ENCODE results near the gene CTBS. TPM values are rescaled to one million over a fixed set of nuclear protein-coding genes. Genes with fewer than 3 reads are reported as not detected.
"Not testable (repeated sequence)": the region's sequence is repeated elsewhere in the genome, so short reads cannot be mapped to it uniquely, and the experiment has no call there.

Gene CTBS
- total RNA-seq, 2 experiments from 2014 or later = 10.6 to 12.6 TPM

DNA sequence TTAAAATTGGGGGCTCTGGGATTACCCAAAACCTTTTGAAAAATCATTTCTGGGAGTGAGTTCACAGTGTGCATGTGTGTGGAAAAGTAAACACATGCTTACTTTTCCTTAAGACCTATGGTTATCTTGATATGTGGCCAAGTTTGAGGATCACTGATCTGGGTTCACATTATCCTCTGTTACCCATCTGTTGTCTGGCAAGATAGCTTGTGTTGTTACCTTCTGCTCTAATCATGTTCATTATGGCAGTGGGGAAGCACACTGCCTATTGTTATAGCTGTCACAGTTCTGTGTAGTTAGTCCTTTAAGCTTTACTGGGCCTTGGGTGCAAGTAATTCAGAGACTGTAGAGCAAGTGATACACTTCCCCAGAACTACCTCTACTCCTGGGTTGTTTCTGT is 5.0 kb downstream of the CTBS start:
- Mint-ChIP-seq H3K27me3 (no peaks in the 10 kb centered on the region), H3K36me3 (peaks cover 49% of the 10 kb centered on the region), H3K4me1 (peaks cover 33% of the 10 kb centered on the region), H3K4me3 (no peak overlapping the region), H3K9me3 (peaks cover 6% of the 10 kb centered on the region), H3K27ac (no peak overlapping the region)
- DNase-seq = no peak

DNA sequence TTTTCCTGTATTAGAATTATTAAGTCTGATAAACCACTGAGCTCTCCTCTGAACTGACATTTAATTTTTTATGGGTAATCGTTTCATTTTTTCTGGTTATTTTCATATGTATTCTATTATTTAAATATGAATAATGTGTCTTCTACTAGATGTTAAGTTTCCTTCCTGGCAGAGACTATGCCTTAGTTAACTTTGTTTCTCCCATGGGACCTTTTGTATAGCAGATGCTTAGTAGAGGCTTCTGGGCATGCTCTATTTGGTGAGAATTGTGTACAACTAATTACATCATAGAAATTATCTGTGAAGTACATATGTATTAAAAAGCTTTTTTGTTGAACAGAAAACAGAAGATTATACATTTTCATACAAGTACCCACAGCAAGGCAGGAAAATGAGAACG is 23.4 kb downstream of the CTBS start:
- Mint-ChIP-seq H3K27ac (no peak overlapping the region), H3K27me3 (no peaks in the 10 kb centered on the region), H3K36me3 (peaks cover 5% of the 10 kb centered on the region), H3K9me3 (no peaks in the 10 kb centered on the region), H3K4me1 (peaks cover 3% of the 10 kb centered on the region), H3K4me3 (no peak overlapping the region)
- no peak for DNase-seq

DNA sequence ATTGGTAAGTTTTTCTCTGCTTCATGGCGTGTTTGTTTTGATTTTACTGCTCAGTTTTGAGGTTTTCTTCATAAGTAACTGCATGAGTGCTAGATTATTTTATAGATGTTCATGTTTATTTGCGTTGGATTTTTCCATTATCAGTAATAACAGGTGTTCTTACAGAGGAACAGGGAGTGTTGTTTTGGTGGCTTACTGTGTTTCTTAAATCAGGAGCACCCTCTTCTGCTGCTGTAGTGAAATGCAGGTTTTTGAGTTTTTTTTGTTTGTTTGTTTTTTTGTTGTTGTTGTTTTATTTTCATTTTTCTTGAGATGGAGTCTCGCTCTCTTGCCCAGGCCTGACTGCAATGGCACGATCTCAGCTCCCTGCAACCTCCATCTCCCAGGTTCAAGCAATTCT is 32.6 kb downstream of the CTBS start:
- DNase-seq = no peak
- no peaks in the 10 kb centered on the region for H3K27me3 Mint-ChIP-seq
- H3K27ac Mint-ChIP-seq = no peak overlapping the region
- H3K4me1 Mint-ChIP-seq = peaks cover 22% of the 10 kb centered on the region
- no peak overlapping the region for H3K4me3 Mint-ChIP-seq
- H3K9me3 Mint-ChIP-seq = no peaks in the 10 kb centered on the region
- peaks cover 9% of the 10 kb centered on the region for H3K36me3 Mint-ChIP-seq

DNA sequence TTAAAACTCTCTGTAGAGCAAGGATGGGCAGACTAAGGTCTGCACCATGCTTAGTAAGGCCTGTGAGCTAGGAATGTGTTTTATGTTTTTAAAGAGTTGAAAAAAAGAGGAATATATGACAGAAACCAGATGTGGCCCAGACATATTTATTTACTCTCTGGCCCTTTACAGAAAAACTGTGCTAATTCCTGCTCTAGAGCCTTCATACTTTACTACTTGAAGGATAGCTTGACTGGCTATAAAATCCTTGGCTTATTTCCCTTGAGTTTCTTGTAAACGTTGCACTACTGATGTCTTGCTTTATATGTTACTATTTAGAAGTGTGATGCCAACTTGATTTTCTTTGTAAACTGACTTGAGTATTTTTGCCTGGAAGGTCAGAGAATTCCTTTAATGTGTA is 33.5 kb downstream of the CTBS start:
- H3K27me3 Mint-ChIP-seq = no peaks in the 10 kb centered on the region
- peaks cover 21% of the 10 kb centered on the region for H3K4me1 Mint-ChIP-seq
- H3K27ac Mint-ChIP-seq = no peak overlapping the region
- H3K9me3 Mint-ChIP-seq = no peaks in the 10 kb centered on the region
- H3K36me3 Mint-ChIP-seq = peaks cover 8% of the 10 kb centered on the region
- DNase-seq = no peak
- H3K4me3 Mint-ChIP-seq = no peak overlapping the region

DNA sequence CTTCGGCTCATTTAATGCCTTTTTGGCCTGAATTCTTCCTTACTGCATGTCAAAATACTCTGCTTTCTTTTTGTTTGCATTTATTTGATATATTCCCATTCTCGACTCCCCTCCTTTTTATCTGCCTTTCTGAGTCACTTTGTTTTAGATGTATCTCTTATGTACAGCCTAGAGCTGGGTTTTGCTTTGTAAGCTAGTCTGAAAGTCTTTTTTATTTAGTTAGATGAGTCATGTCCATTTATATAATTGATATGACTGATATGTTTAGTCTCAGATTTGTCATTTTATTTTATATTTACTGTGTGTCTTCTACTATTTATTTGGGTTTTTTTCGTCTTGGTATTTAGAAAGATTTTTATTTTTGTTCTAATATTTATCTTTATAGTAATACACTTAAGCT is 34.3 kb downstream of the CTBS start:
- no peaks in the 10 kb centered on the region for H3K27me3 Mint-ChIP-seq

DNA sequence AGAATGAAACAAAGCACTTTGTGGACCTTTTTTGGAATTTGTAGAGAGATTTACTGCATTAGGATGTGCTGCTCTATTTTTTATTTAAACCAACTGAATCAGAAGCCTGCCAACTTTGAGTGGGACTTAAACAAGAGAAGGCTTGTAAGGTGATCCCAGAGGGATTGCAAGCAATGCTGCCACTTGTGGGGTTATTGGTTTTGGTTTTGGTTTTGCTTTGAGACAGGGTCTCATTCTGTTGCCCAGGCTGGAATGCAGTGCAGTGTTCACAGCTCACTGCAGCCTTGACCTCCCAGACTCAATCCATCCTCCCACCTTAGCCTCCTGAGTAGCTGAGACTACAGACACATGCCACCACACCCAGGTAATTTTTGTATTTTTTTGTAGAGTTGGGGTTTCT is 35.6 kb downstream of the CTBS start:
- Mint-ChIP-seq H3K4me1 (peaks cover 23% of the 10 kb centered on the region), H3K36me3 (peaks cover 8% of the 10 kb centered on the region), H3K4me3 (no peak overlapping the region), H3K27ac (no peak overlapping the region), H3K9me3 (no peaks in the 10 kb centered on the region), H3K27me3 (no peaks in the 10 kb centered on the region)
- DNase-seq = peak; percentile 6

More for the DNA sequence above, 34.3 kb downstream of the CTBS start:
- H3K9me3 Mint-ChIP-seq = no peaks in the 10 kb centered on the region
- H3K36me3 Mint-ChIP-seq = peaks cover 8% of the 10 kb centered on the region
- no peak overlapping the region for H3K4me3 Mint-ChIP-seq
- no peak for DNase-seq
- H3K4me1 Mint-ChIP-seq = peaks cover 23% of the 10 kb centered on the region
- no peak overlapping the region for H3K27ac Mint-ChIP-seq

DNA sequence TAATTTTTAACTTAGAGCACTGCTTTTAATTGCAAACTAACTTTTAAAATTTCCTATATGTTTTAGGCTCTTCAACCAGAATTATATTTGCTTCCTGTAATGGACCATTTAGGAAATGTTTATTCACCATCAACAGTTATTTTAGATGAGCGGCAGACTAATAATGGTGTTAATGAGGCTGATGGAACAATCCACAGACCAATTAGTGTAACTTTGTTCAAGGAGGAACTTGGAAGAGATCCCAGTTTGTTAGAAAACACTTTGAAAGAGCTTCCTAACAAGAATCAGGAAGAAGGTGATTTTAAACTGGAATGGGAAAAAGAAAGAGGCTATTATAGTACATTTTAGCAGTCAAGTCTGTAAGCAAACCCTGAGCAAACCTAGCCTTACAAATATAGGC is 48.5 kb downstream of the CTBS start:
- H3K4me1 Mint-ChIP-seq = no peaks in the 10 kb centered on the region
- no peak overlapping the region for H3K4me3 Mint-ChIP-seq
- no peaks in the 10 kb centered on the region for H3K9me3 Mint-ChIP-seq
- DNase-seq = no peak
- no peak overlapping the region for H3K27ac Mint-ChIP-seq
- peaks cover 9% of the 10 kb centered on the region for H3K36me3 Mint-ChIP-seq
- H3K27me3 Mint-ChIP-seq = no peaks in the 10 kb centered on the region

DNA sequence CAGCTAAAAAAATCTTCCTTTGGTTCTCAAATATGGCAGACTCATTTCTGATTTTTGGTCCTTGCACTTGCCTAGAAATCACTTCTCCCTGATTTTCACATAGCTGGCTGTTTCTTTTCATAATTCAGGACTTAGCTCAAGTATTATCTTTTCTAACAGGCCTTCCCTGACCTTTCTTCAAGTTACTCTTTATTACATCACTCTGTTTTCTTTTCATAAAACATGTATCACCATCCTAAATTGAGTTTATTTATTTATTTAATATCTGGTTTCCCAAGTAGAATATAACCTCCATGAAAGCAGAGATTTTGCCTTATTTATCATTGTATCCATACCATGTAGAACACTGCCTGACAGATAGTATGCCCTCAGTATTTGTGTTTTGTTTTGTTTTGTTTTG is 49.6 kb downstream of the CTBS start:
- Mint-ChIP-seq H3K27ac (no peak overlapping the region), H3K36me3 (peaks cover 8% of the 10 kb centered on the region), H3K9me3 (no peaks in the 10 kb centered on the region), H3K27me3 (no peaks in the 10 kb centered on the region), H3K4me1 (no peaks in the 10 kb centered on the region), H3K4me3 (no peak overlapping the region)
- no peak for DNase-seq

DNA sequence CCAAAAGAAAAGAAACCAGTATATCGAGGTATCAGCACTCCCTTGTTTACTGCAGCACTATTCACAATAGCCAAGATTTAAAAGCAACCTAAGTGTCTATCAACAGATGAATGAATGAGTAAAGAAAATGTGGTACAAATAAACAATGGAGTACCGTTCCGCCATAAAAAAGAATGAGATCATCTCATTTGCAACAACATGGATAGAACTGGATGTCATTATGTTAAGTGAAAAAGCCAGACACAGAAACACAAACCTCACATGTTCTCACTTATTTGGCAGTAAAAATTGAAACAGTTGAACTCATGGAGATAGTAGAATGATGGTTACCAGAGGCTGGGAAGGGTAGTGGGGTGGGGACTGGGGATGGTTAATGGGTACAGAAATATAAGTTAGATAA is 63.6 kb downstream of the CTBS start:
- Mint-ChIP-seq H3K27ac (no peak overlapping the region), H3K27me3 (no peaks in the 10 kb centered on the region)

DNA sequence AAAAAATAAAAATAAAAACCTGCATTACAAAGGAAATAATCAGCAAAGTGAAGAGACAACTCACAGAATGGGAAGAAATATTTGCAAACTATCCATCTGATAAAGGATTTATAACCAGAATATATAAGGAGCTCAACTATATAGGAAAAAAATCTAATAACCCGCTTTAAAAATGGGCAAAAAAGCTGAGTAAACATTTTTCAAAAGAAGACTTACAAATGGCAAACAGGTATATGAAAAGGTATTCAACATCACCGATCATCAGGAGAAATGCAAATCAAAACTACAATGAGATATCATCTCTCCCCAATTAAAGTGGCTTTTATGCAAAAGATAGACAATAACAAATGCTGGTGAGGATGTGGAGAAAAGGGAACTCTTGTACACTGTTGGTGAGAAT is 64.1 kb downstream of the CTBS start:
- Mint-ChIP-seq H3K36me3 (peaks cover 20% of the 10 kb centered on the region), H3K9me3 (peaks cover 11% of the 10 kb centered on the region), H3K4me3 (no peak overlapping the region), H3K27ac (no peak overlapping the region), H3K4me1 (peaks cover 3% of the 10 kb centered on the region), H3K27me3 (peaks cover 4% of the 10 kb centered on the region)
- no peak for DNase-seq

More for the DNA sequence above, 63.6 kb downstream of the CTBS start:
- Mint-ChIP-seq H3K36me3 (peaks cover 15% of the 10 kb centered on the region), H3K9me3 (peaks cover 11% of the 10 kb centered on the region), H3K4me3 (no peak overlapping the region), H3K4me1 (peaks cover 3% of the 10 kb centered on the region)
- no peak for DNase-seq

DNA sequence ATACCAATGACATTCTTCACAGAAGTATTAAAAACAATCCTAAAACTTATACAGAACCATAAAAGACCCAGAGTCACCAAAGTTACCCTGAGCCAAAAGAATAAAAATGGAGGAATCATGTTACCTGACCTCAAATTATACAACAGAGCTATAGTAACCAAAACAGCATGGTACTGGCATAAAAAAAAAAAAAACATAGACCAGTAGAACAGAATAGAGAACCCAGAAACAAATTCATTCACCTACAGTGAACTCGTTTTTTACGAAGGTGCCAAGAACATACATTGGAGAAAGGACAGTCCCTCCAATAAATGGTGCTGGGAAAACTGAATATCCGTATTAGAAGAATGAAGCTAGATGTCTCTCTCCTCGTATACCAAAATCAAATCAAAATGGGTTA is 65.2 kb downstream of the CTBS start:
- H3K36me3 Mint-ChIP-seq = peaks cover 29% of the 10 kb centered on the region
- peaks cover 11% of the 10 kb centered on the region for H3K9me3 Mint-ChIP-seq
- peaks cover 13% of the 10 kb centered on the region for H3K4me1 Mint-ChIP-seq
- no peak for DNase-seq
- no peak overlapping the region for H3K4me3 Mint-ChIP-seq
- H3K27ac Mint-ChIP-seq = no peak overlapping the region
- peaks cover 4% of the 10 kb centered on the region for H3K27me3 Mint-ChIP-seq

DNA sequence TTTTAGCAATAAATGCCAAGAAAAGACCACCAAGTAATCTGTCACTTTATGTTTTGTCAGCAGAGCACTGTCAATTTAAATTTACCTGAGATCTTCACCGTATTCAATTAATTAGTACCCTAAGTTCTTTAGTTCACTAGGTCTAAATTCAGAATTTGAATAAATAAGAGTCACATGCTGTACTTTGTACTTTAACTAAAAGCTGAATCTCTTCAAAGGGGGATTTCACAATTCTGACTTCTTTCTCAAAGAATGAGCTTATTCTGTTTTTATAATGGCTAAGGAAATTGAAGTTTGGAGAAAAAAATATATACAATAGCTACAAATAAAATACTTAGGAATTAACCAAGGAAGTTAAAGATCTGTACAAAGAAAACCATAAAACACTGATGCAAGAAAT is 65.7 kb downstream of the CTBS start:
- Mint-ChIP-seq H3K4me3 (no peak overlapping the region), H3K27me3 (peaks cover 4% of the 10 kb centered on the region), H3K36me3 (peaks cover 29% of the 10 kb centered on the region), H3K27ac (no peak overlapping the region), H3K9me3 (peaks cover 11% of the 10 kb centered on the region), H3K4me1 (peaks cover 18% of the 10 kb centered on the region)
- DNase-seq = no peak

DNA sequence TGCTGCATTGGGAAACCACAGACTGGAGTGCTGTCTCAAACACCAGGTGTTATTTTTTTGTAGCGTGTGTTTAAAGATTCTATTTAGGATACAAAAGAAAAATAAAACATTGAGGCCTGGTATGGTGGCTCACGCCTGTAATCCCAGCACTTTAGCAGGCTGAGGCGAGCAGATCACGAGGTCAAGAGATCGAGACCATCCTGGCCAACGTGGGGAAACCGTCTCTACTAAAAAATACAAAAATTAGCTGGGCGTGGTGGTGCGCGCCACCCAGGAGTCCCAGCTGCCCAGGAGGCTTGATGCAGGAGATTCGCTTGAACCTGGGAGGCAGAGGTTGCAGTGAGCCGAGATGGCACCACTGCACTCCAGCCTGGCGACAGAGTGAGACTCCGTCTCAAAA is 66.4 kb downstream of the CTBS start:
- H3K4me3 Mint-ChIP-seq, DNase-seq, H3K27ac Mint-ChIP-seq, H3K27me3 Mint-ChIP-seq: not testable (repeated sequence)
- H3K36me3 Mint-ChIP-seq = peaks cover 33% of the 10 kb centered on the region
- peaks cover 24% of the 10 kb centered on the region for H3K4me1 Mint-ChIP-seq
- H3K9me3 Mint-ChIP-seq = peaks cover 11% of the 10 kb centered on the region

DNA sequence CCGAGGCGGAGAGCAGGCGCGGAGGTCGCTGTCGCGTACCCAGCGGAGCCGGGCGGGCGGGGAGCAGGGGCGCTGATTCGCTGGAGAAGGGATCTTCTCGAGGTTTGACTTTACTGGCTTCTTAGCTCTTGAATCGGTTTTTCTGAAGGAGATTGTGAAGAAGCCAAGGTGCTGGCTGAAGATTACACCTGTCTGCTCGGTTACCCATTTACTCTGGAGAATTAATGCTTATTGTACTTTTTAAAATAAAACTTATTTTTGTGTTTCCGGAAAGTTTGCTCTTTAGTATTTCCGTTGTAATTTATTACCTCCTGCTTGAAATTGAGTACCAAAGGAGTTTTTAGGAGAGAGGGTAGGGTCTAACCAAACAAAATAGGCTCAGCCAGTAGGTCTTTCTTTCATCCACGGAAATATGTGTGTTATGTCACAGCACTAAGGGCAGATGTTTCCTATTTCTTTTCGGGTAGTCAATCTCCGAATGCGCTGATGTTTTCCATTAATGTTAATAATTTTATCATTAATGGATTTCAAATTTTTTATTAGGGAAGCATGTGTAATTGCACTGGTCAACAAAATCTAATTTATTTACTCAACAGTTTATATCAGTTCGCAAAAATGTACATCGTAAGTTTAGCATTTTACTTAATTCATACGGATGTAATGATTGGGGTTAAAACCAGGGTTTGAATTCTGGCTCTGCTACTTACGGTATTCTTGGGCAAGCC is 67.3 kb downstream of the CTBS start:
- H3K27ac Mint-ChIP-seq = peak overlapping the region; percentile 99
- H3K27me3 Mint-ChIP-seq = peaks cover 4% of the 10 kb centered on the region
- H3K4me3 Mint-ChIP-seq = peak overlapping the region; percentile 97
- peaks cover 37% of the 10 kb centered on the region for H3K36me3 Mint-ChIP-seq
- no peak for DNase-seq
- H3K4me1 Mint-ChIP-seq = peaks cover 28% of the 10 kb centered on the region
- peaks cover 11% of the 10 kb centered on the region for H3K9me3 Mint-ChIP-seq

DNA sequence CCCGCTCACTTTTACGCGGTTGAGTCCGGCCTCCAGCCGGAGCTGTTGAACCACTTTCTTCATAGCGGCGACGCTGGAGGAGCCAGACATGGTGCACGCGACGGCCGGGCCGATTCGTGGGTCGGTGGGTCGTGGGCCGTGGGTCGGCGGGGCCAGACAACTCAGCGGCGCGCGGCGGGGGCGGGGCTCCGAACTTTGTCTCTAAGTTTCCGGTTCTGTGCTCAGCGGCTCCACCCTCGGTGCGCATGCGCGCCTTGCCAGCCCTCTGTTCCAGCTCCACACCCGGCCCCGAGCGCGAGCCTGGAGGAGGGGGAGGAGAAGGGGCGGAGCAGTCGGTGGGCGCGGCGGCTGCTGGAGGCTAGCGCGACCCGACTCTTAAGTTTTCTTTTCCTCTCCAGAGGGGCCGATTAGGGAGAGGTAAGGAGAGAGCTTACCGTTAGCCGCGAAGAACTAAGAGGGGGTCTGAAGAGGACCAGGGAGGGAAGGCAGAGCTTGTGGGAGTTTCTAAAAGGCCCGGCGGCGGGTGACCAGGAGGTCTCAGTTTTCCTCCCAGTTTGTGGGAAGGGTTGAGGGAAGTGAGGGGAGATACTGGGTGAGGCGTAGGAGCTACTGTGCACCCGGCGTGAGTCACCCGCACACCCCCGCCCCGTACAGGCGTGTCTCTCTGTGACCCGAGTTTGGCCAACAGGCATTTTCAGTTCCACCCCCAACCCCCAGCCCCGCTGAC is 68.1 kb downstream of the CTBS start, which contains the start of the genes GNG5 and SPATA1:
TSS of gene GNG5 (minus strand) at position 580 of the 727 bp plus-strand sequence. CDS start at position 90, 490 bp downstream.
TSS of gene SPATA1 (plus strand) at position 385 of the 727 bp plus-strand sequence. CDS start 9,974 bp downstream, outside the sequence.
- H3K4me3 Mint-ChIP-seq = peak within 1 kb of the TSS; percentile 100
- peak; percentile 98 for DNase-seq
- peaks cover 11% of the 10 kb centered on the region for H3K9me3 Mint-ChIP-seq
- H3K27ac Mint-ChIP-seq = peak within 1 kb of the TSS; percentile 99
- peaks cover 4% of the 10 kb centered on the region for H3K27me3 Mint-ChIP-seq
- peaks cover 35% of the 10 kb centered on the region for H3K4me1 Mint-ChIP-seq
- peaks cover 43% of the 10 kb centered on the region for H3K36me3 Mint-ChIP-seq

All from activated naive CD8-positive, alpha-beta T cell treated with anti-CD3 and anti-CD28 coated beads for 36 hours (primary cell).